Hepatocyte (in vitro differentiated cells): ENCODE measurements around the gene LYZL2. TPM values are rescaled to one million over a fixed set of nuclear protein-coding genes. Genes with fewer than 3 reads are reported as not detected.
"Not testable (repeated sequence)": the region's sequence is repeated elsewhere in the genome, so short reads cannot be mapped to it uniquely, and the experiment has no call there.

Experiments used
- DNase-seq: peaks from one replicate; pipeline ENCODE4 v3.0.0-alpha.2; 2016; ENCODE audit warnings: low spot score
- H2AFZ ChIP-seq: fragments of 200-600 bp; sonication (generic); 2 replicates; pipeline ENCODE4 v1.6.0; 2016; ENCODE audit warnings: antibody characterized with exemption, mild to moderate bottlenecking
- H3K27ac ChIP-seq: fragments of 200-600 bp; sonication (generic); 2 replicates; pipeline ENCODE4 v1.5.1; 2016; ENCODE audit warnings: mild to moderate bottlenecking
- H3K27me3 ChIP-seq: fragments of 200-600 bp; sonication (generic); 2 replicates; pipeline ENCODE4 v1.6.1; 2016
- H3K36me3 ChIP-seq: fragments of 200-600 bp; sonication (generic); replicated peaks from 2 replicates; pipeline ENCODE4 v1.5.1; 2016; ENCODE audit warnings: low read depth; ENCODE audit not compliant: insufficient read depth
- H3K4me1 ChIP-seq: fragments of 200-600 bp; sonication (generic); 2 replicates; pipeline ENCODE4 v1.5.1; 2016; ENCODE audit warnings: mild to moderate bottlenecking, moderate library complexity; ENCODE audit not compliant: insufficient read depth
- H3K4me2 ChIP-seq: fragments of 200-600 bp; sonication (generic); 2 replicates; pipeline ENCODE4 v1.6.0; 2016
- H3K4me3 ChIP-seq: fragments of 200-600 bp; sonication (generic); 2 replicates; pipeline ENCODE4 v1.5.1; 2016; ENCODE audit warnings: mild to moderate bottlenecking
- H3K79me2 ChIP-seq: fragments of 200-600 bp; sonication (generic); 2 replicates; pipeline ENCODE4 v1.6.0; 2017; ENCODE audit warnings: mild to moderate bottlenecking
- H3K9me2 ChIP-seq: fragments of 200-600 bp; sonication (generic); replicated peaks from 2 replicates; pipeline ENCODE4 v1.6.0; 2017; ENCODE audit warnings: mild to moderate bottlenecking; ENCODE audit not compliant: insufficient read depth
- H3K9me3 ChIP-seq: fragments of 200-600 bp; sonication (generic); 2 replicates; pipeline ENCODE4 v1.5.1; 2016; ENCODE audit warnings: low read depth, mild to moderate bottlenecking
- H4K20me1 ChIP-seq: fragments of 200-600 bp; sonication (generic); 2 replicates; pipeline ENCODE4 v1.6.0; 2016; ENCODE audit warnings: mild to moderate bottlenecking; ENCODE audit not compliant: insufficient read depth, poor library complexity, severe bottlenecking
- EZH2 ChIP-seq: fragments of 200-600 bp; sonication (generic); IDR thresholded peaks from 2 replicates; pipeline ENCODE4 v1.6.1; 2016; ENCODE audit warnings: antibody characterized with exemption, mild to moderate bottlenecking, borderline replicate concordance
- EZH2phosphoT487 ChIP-seq: fragments of 200-600 bp; sonication (generic); IDR thresholded peaks from one replicate; pipeline ENCODE4 v1.6.1; 2018; ENCODE audit warnings: antibody characterized with exemption, mild to moderate bottlenecking, low read depth, moderate library complexity; ENCODE audit not compliant: unreplicated experiment, severe bottlenecking
- WGBS: methylation state at CpG from one replicate; pipeline ENCODE4 v1.1.6; 2016; ENCODE audit warnings: low lambda C conversion rate; ENCODE audit errors: missing lambda C conversion rate; 5-methylcytosine and 5-hydroxymethylcytosine counted together
- polyA plus RNA-seq: library from polyadenylated mRNA; unstranded; fragments of >200 nt; fragmentation: Nextera tagmentation; extraction: Ambion mirVana; gene quantifications from 2 replicates; pipeline ENCODE4 v1.2.1, GENCODE V29; 2016
- total RNA-seq: library from RNA; depleted of rRNA; stranded (reverse); fragments of >200 nt; gene quantifications from 2 replicates; pipeline ENCODE4 v1.2.3, GENCODE V29; 2014
- TF ChIP-seq, protein P1 (sequence below): fragments of 200-600 bp; sonication (generic); IDR thresholded peaks from 2 replicates; pipeline ENCODE4 v1.5.1; 2016; ENCODE audit warnings: antibody characterized with exemption, mild to moderate bottlenecking; ENCODE audit not compliant: poor library complexity

The LYZL2 gene
- total and polyA plus RNA-seq, 2 experiments from 2014 or later: not detected

DNA sequence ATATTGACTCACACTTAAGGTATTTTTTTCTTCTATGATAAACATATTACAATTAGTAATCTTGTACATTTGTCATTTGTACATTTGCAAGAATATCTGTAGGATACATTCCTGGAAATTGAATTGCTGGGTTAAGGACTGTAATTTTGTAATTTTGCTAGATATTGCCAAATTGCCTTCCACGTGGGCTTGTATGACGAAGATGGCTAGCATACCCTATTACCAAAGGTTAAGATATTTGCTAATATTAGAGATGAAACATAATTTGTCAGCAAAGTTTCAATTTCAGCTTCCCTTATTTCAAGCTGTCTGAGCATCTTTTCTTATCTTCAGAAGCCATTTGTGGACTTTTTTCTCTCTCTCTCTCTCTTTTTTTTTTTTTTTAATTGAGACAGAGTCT, 1.0 kb upstream of the LYZL2 start:
- no peak overlapping the region for H2AFZ ChIP-seq
- 94% methylated on average over 2 of the region's 2 CpGs for WGBS
- H3K79me2 ChIP-seq: no peaks in the 10 kb centered on the region
- no peak for TF ChIP-seq EZH2phosphoT487
- TF ChIP-seq, protein P1, sequence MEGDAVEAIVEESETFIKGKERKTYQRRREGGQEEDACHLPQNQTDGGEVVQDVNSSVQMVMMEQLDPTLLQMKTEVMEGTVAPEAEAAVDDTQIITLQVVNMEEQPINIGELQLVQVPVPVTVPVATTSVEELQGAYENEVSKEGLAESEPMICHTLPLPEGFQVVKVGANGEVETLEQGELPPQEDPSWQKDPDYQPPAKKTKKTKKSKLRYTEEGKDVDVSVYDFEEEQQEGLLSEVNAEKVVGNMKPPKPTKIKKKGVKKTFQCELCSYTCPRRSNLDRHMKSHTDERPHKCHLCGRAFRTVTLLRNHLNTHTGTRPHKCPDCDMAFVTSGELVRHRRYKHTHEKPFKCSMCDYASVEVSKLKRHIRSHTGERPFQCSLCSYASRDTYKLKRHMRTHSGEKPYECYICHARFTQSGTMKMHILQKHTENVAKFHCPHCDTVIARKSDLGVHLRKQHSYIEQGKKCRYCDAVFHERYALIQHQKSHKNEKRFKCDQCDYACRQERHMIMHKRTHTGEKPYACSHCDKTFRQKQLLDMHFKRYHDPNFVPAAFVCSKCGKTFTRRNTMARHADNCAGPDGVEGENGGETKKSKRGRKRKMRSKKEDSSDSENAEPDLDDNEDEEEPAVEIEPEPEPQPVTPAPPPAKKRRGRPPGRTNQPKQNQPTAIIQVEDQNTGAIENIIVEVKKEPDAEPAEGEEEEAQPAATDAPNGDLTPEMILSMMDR: no peak
- no peak for TF ChIP-seq EZH2
- no peaks in the 10 kb centered on the region for H3K9me2 ChIP-seq
- H3K4me1 ChIP-seq: no peaks in the 10 kb centered on the region
- H3K27me3 ChIP-seq: peaks cover 1% of the 10 kb centered on the region
- H3K4me3 ChIP-seq: no peak overlapping the region
- H3K9me3 ChIP-seq: no peaks in the 10 kb centered on the region
- H3K4me2 ChIP-seq: no peak overlapping the region
- no peak overlapping the region for H3K27ac ChIP-seq
- no peak for DNase-seq
- H3K36me3 ChIP-seq: no peaks in the 10 kb centered on the region
- H4K20me1 ChIP-seq: no peaks in the 10 kb centered on the region

DNA sequence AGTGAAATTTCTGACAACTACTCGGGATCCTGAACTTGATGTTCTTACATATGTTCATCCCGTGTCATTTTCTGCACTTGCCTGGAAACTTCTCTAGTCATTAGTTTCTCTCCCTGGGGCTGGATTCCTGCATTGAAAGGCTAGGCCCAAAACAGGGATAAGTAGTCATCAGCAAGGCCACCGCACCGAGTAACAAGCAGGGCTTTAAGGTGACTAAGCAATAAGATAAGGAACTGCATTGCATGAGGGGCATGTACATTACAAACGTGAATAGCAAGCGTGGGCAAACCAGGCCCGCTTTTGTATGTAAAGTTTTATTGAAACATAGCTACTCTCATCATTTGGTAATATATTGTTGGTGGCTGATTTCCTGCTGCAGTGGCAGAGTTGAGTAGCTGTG, 977 bp downstream of the LYZL2 start:
- not testable (repeated sequence) for DNase-seq, H2AFZ ChIP-seq, H3K4me3 ChIP-seq, H3K27me3 ChIP-seq, H3K9me3 ChIP-seq, H3K4me1 ChIP-seq, H3K36me3 ChIP-seq, H4K20me1 ChIP-seq, H3K79me2 ChIP-seq, H3K27ac ChIP-seq, H3K9me2 ChIP-seq, H3K4me2 ChIP-seq
- WGBS: 95% methylated on average over 7 of the region's 7 CpGs

DNA sequence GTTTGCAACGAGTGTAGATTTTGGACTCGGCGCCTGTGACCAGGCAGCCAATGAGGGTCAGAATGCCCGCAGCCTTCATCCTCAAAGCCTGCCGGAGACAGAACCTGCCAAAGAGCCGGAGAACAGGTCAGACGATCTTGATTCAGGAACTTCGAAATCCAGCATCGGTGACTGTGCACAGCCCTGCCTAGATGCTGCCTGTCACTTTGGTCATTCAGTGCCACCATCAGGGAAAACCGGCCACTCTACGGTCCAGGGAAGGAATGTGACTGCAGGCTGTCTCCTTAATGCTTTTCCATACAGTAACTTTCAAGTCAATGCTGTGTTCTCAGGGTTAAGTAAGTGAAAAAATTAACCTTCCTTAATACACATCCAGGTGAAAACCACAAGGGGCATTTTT, 2.7 kb downstream of the LYZL2 start:
- DNase-seq, H3K27me3 ChIP-seq, H3K9me3 ChIP-seq, H3K79me2 ChIP-seq, H3K9me2 ChIP-seq, H2AFZ ChIP-seq, H3K4me2 ChIP-seq, H3K4me1 ChIP-seq, H4K20me1 ChIP-seq, H3K4me3 ChIP-seq, H3K36me3 ChIP-seq, H3K27ac ChIP-seq: not testable (repeated sequence)
- WGBS: 86% methylated on average over 11 of the region's 11 CpGs

DNA sequence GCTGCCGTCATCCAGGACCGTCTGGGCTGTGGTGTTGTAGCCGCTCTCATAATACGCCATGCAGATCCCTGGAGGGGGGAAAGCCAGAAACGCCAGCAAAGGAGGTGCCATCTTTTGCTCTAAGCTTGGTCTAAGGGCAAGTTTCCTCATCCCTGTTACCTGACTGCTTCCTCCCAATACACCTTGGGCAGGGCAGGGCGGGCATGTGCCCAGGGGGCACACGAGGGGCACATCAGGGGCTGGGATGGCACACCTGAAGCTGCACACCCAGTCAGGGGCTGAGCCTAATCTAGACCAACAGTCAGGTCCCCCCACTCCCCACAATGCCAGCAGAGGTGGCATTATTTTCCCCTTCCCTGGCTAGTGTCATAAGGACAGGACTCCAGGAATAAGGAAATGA, 3.4 kb downstream of the LYZL2 start:
- not testable (repeated sequence) for H3K27me3 ChIP-seq, H3K79me2 ChIP-seq, H3K9me2 ChIP-seq, H3K4me2 ChIP-seq, H3K4me1 ChIP-seq, H3K4me3 ChIP-seq, H3K27ac ChIP-seq, DNase-seq, H2AFZ ChIP-seq, H3K9me3 ChIP-seq, H3K36me3 ChIP-seq, H4K20me1 ChIP-seq
- 95% methylated on average over 7 of the region's 7 CpGs for WGBS

DNA sequence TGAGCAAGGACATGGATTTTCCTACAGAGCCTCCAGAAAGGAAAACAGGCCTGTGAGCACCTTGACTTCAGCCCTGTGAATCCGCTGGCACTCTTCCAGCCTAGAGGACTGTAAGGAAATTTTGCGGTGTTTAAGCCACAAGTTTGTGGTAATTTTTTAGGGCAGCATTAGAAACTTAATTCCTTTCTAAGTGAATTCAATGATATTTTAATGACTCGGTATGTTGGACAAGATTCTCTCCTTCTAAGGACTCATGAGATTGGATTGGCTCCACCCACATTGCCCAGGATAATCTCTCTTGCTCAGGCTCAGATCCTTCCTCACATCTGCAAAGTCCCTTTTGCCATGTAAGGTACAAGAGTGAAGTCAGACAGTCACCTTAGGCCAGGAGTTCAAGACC, 4.5 kb downstream of the LYZL2 start:
- 88% methylated on average over 3 of the region's 3 CpGs for WGBS

More for the DNA sequence above, 4.5 kb downstream of the LYZL2 start:
- Histone ChIP-seq H4K20me1 (no peaks in the 10 kb centered on the region), H3K79me2 (no peaks in the 10 kb centered on the region), H3K9me3 (no peaks in the 10 kb centered on the region), H3K27ac (no peak overlapping the region), H3K27me3 (no peaks in the 10 kb centered on the region), H3K4me2 (no peak overlapping the region), H3K4me1 (no peaks in the 10 kb centered on the region), H3K36me3 (no peaks in the 10 kb centered on the region), H3K9me2 (no peaks in the 10 kb centered on the region), H2AFZ (no peak overlapping the region), H3K4me3 (no peak overlapping the region)
- DNase-seq: no peak
- TF ChIP-seq EZH2 (no peak), EZH2phosphoT487 (no peak)
- TF ChIP-seq, protein P1: no peak
